BE2C (cell line): ENCODE data around the gene DOCK2.

ENCODE experiments used
- DNase-seq: peaks from one replicate; pipeline ENCODE4 v3.0.0-alpha.2; 2020
- H3K27me3 ChIP-seq: fragments of 250-450 bp; sonication (Bioruptor Pico); 2 replicates; pipeline ENCODE4 v1.5.1; 2020; ENCODE audit warnings: mild to moderate bottlenecking
- H3K36me3 ChIP-seq: fragments of 250-450 bp; sonication (Bioruptor Pico); 2 replicates; pipeline ENCODE4 v1.5.1; 2020; ENCODE audit warnings: mild to moderate bottlenecking
- H3K4me1 ChIP-seq: fragments of 250-450 bp; sonication (Bioruptor Pico); 2 replicates; pipeline ENCODE4 v1.5.1; 2020
- H3K4me3 ChIP-seq: 2 replicates; pipeline ENCODE4 v1.5.1; 2011; ENCODE audit warnings: low read depth, low read length
- H3K9me3 ChIP-seq: fragments of 250-450 bp; sonication (Bioruptor Pico); 2 replicates; pipeline ENCODE4 v1.5.1; 2020
- TF ChIP-seq, protein P1 (sequence below): IDR thresholded peaks from 2 replicates; pipeline ENCODE4 v1.5.1; 2012; ENCODE audit warnings: mild to moderate bottlenecking, low read depth, low read length

DOCK2 gene

DNA sequence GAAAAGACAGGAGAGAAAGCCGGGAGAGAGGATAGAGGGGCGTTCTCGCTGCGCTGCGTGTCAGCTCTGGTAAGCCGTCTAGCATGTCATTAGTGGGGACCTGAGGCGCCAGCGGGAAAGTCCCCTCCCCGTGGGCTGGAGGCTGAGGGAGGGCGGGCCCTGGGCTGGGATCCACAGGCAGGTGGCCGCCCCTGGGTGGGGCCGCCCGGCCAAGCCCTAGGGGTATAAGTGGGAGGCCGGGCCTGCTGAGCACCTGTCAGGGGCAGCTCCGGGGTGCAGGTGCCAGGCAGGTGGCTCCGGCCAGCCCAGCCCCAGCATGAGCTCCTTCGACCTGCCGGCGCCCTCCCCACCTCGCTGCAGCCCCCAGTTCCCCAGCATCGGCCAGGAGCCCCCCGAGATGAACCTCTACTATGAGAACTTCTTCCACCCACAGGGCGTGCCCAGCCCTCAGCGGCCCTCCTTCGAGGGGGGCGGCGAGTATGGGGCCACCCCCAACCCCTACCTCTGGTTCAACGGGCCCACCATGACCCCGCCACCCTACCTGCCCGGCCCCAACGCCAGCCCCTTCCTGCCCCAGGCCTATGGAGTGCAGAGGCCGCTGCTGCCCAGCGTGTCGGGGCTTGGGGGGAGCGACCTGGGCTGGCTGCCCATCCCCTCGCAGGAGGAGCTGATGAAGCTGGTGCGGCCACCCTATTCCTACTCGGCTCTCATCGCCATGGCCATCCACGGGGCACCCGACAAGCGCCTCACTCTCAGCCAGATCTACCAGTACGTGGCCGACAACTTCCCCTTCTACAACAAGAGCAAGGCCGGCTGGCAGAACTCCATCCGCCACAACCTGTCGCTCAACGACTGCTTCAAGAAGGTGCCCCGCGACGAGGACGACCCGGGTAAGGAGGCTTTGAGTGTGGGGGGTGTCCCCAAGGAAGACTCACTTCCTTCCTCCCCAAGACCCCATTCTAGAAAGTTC lies 468.9 kb downstream of the DOCK2 start, which contains the start of gene FOXI1:
FOXI1 (plus strand) TSS at position 256 of the 970 bp plus-strand sequence; CDS start at position 317, 61 bp downstream.
- TF ChIP-seq, protein P1, sequence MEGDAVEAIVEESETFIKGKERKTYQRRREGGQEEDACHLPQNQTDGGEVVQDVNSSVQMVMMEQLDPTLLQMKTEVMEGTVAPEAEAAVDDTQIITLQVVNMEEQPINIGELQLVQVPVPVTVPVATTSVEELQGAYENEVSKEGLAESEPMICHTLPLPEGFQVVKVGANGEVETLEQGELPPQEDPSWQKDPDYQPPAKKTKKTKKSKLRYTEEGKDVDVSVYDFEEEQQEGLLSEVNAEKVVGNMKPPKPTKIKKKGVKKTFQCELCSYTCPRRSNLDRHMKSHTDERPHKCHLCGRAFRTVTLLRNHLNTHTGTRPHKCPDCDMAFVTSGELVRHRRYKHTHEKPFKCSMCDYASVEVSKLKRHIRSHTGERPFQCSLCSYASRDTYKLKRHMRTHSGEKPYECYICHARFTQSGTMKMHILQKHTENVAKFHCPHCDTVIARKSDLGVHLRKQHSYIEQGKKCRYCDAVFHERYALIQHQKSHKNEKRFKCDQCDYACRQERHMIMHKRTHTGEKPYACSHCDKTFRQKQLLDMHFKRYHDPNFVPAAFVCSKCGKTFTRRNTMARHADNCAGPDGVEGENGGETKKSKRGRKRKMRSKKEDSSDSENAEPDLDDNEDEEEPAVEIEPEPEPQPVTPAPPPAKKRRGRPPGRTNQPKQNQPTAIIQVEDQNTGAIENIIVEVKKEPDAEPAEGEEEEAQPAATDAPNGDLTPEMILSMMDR: no peak
- H3K9me3 ChIP-seq: no peaks in the 10 kb centered on the region
- no peaks in the 10 kb centered on the region for H3K36me3 ChIP-seq
- H3K4me3 ChIP-seq: no peak within 1 kb of the TSS
- H3K27me3 ChIP-seq: no peaks in the 10 kb centered on the region
- no peaks in the 10 kb centered on the region for H3K4me1 ChIP-seq
- DNase-seq: no peak

DNA sequence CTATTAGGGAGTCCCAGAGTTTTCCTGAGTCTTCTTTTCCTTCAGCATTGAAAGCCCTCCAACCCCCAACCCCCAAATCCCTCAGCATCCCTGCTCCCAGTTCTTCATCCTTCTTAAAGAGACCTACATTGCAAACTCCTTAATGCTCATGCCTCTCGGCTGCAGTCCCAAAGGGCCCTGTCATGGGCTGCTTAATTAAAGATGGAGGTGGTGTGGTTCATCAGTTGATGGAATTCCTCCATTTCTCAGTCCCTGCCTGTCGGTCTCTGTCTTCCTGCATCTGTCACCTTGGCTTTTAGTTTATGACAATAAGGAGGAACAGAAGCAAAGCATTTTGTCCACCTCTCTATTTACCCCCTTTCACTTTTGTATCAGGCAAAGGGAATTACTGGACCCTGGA lies 470.6 kb downstream of the DOCK2 start:
- Histone ChIP-seq H3K4me3 (no peak overlapping the region), H3K27me3 (no peaks in the 10 kb centered on the region), H3K4me1 (no peaks in the 10 kb centered on the region), H3K9me3 (no peaks in the 10 kb centered on the region), H3K36me3 (no peaks in the 10 kb centered on the region)
- DNase-seq: no peak
- TF ChIP-seq, protein P1: no peak

DNA sequence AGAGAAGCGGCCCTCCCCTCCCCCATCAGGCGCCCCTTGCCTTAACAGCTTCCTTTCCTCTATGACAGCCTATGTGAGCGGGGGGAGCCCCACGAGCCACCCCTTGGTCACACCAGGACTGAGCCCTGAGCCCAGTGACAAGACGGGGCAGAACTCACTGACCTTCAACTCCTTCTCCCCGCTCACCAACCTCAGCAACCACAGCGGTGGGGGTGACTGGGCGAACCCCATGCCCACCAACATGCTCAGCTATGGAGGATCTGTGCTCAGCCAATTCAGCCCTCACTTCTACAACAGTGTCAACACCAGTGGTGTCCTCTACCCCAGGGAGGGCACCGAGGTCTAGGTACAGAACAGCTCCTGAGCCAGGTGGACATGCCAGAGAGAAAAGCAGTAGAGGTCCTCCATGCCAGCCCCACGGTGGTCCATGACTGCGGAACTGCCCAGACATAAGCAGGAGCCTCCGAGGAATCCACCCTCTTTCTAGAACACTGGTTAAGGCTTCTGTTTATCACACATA lies 471.3 kb downstream of the DOCK2 start:
- H3K27me3 ChIP-seq: no peaks in the 10 kb centered on the region
- no peak for DNase-seq
- TF ChIP-seq, protein P1: no peak
- H3K9me3 ChIP-seq: no peaks in the 10 kb centered on the region
- H3K4me1 ChIP-seq: no peaks in the 10 kb centered on the region
- H3K36me3 ChIP-seq: no peaks in the 10 kb centered on the region
- no peak overlapping the region for H3K4me3 ChIP-seq

DNA sequence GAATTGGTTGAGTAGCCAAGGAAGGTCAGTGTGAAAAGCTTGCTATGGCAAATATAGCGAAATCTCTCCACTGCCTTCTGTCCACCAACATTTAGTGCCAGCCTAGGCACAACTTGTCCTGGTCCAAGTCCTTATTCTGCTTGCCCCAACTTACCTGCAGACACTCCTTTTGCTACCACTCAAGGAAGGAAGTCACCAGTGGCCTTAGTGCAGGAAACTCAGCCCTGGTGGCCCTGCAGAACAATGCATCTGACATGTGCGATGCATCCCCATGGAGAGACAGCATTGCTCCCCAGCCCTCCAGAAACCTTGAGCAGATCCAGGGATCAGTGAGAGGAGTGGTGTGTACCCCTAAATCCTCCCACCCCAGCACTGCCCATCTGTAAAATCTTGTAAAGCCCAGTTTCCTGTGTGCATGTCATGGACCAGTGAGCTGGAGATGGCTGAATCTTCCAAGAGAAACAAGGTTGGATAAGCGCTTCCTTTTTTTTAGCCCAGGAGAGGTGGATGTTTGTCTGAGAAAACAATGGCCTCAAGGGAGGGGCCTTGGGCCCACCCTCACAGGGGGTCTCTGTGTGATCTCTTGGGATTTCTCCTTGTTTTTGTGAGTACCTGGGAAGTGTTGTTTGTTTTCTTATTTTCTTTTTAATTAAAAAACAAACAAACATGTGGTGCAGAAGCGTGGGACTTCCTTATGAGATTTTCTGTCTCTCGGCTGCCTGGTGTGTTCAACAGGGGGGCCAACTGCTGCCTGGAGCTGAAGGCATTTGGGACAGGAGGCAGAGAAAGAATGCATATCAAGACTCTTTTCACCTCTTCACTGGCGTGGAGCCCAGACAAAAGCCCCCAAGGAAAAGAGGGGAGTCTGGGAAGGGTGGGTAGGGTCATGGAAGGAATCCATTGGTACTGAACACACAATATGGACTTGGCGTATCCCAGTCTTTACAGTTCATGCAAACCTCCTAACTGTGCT lies 472.3 kb downstream of the DOCK2 start:
- DNase-seq: no peak
- H3K4me1 ChIP-seq: no peaks in the 10 kb centered on the region
- no peaks in the 10 kb centered on the region for H3K36me3 ChIP-seq
- no peak overlapping the region for H3K4me3 ChIP-seq
- TF ChIP-seq, protein P1: no peak
- H3K9me3 ChIP-seq: no peaks in the 10 kb centered on the region
- H3K27me3 ChIP-seq: no peaks in the 10 kb centered on the region

DNA sequence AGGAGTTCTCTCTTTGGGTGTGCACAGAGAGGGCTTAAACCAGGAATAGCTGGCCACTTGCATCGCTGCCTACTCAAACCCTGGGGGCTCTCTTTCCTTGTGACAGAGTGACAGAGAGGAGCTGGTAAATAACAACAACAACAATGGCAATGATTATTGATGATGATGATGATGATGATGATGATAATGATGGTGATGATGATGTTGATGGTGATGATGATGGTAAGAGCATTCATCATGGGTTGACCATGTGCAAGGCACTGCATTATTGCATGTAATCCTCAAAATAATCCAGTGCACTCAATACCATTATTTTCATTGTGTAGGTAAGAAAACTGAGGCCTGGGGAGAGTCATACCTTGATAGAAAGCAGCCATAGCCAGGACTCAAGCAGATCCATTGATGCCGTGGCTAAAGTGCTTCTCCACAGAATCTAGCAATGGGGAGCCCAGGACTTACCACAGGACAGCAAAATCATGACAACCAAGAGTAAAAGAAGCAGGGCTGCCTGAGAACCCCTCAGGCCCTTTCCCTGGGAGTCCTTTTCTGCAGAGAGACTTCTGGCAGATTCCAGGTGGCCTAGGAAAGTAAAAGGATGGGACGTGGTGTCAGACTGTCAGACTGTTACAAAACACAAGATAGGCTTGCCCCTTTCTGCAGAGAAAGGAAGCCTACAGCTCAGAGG lies 473.5 kb downstream of the DOCK2 start:
- Histone ChIP-seq H3K27me3 (no peaks in the 10 kb centered on the region), H3K4me1 (no peaks in the 10 kb centered on the region), H3K36me3 (no peaks in the 10 kb centered on the region), H3K4me3 (no peak overlapping the region), H3K9me3 (no peaks in the 10 kb centered on the region)
- TF ChIP-seq, protein P1: no peak
- no peak for DNase-seq
